ENCODE results near the gene OR4D11. TPM values are rescaled to one million over a fixed set of nuclear protein-coding genes. Genes with fewer than 3 reads are reported as not detected.
"Not testable (repeated sequence)": the region's sequence is repeated elsewhere in the genome, so short reads cannot be mapped to it uniquely, and the experiment has no call there.

OR4D11 gene
- total RNA-seq, 5 donors from 2014 or later (not counting 1 experiment from before 2014, with no cell fraction given) = not detected

GRCh38 chr11:59523541-59523940 is 20.2 kb downstream of the OR4D11 start:
- Histone ChIP-seq H3K36me3 (ENCODE audit: control insufficient read depth in 2 of 2, extremely low read depth in 1 of 2, insufficient read depth in 1 of 2, low read length in 1 of 2) (no peaks in the 10 kb centered on the region), H3K9me3 (no peaks in the 10 kb centered on the region), H3K27me3 (replicated peaks in 1 of 2; ENCODE audit: control insufficient read depth in 2 of 2, extremely low read depth in 1 of 2, insufficient read depth in 2 of 2, low read length in 1 of 2) (peaks cover 0 to 5% of the 10 kb centered on the region in 2 experiments), H3K4me3 (ENCODE audit: control insufficient read depth in 1 of 2, extremely low read depth in 1 of 2, low read length in 1 of 2) (no peak overlapping the region), H3K27ac (ENCODE audit: low read length) (no peak overlapping the region), H3K4me1 (ENCODE audit: control insufficient read depth in 1 of 2, extremely low read depth in 1 of 2, insufficient read depth in 2 of 2, low read length in 2 of 2) (no peaks in the 10 kb centered on the region)
- DNase-seq = no peak
- ATAC-seq (replicated peaks in 1 of 4) = no peak
- H3K4me1 Mint-ChIP-seq = no peaks in the 10 kb centered on the region
- H3K9me3 Mint-ChIP-seq = no peaks in the 10 kb centered on the region
- ChIA-PET POLR2A (no interaction called here), CTCF (no interaction called here)
- H3K4me3 Mint-ChIP-seq = no peak overlapping the region
- WGBS (ENCODE audit: insufficient coverage) = 50% methylated on average over 1 of the region's 1 CpG
- peaks cover 7 to 12% of the 10 kb centered on the region in 2 donors for H3K27me3 Mint-ChIP-seq
- no peaks in the 10 kb centered on the region for H3K36me3 Mint-ChIP-seq
- no peak overlapping the region for H3K27ac Mint-ChIP-seq

- peaks cover 7 to 13% of the 10 kb centered on the region in 2 donors for H3K27me3 Mint-ChIP-seq
- DNase-seq = no peak
- Histone ChIP-seq H3K4me3 (ENCODE audit: control insufficient read depth in 1 of 2, extremely low read depth in 1 of 2, low read length in 1 of 2) (no peak overlapping the region), H3K27me3 (replicated peaks in 1 of 2; ENCODE audit: control insufficient read depth in 2 of 2, extremely low read depth in 1 of 2, insufficient read depth in 2 of 2, low read length in 1 of 2) (peaks cover 0 to 10% of the 10 kb centered on the region in 2 experiments), H3K27ac (ENCODE audit: low read length) (no peak overlapping the region), H3K9me3 (no peaks in the 10 kb centered on the region), H3K36me3 (ENCODE audit: control insufficient read depth in 2 of 2, extremely low read depth in 1 of 2, insufficient read depth in 1 of 2, low read length in 1 of 2) (no peaks in the 10 kb centered on the region), H3K4me1 (ENCODE audit: control insufficient read depth in 1 of 2, extremely low read depth in 1 of 2, insufficient read depth in 2 of 2, low read length in 2 of 2) (no peaks in the 10 kb centered on the region)
- no peak overlapping the region for H3K4me3 Mint-ChIP-seq
- 68% methylated on average over 3 of the region's 7 CpGs for WGBS (ENCODE audit: insufficient coverage)
- H3K27ac Mint-ChIP-seq = no peak overlapping the region
- CTCF ChIA-PET = no interaction called here
- no peak for ATAC-seq (replicated peaks in 1 of 4)
- H3K4me1 Mint-ChIP-seq = no peaks in the 10 kb centered on the region
- no peaks in the 10 kb centered on the region for H3K9me3 Mint-ChIP-seq
- POLR2A ChIA-PET = interaction anchor here in 1 of 2 donors (0.6 kb wide), 1 partner anchor 26 kb away, joined by 5 read pairs; no protein-coding TSS in a partner anchor
- no peaks in the 10 kb centered on the region for H3K36me3 Mint-ChIP-seq
Measured at GRCh38 chr11:59528711-59529110, 25.3 kb downstream of the OR4D11 start.

- Mint-ChIP-seq H3K4me1 (peaks cover 7 to 9% (median 7%) of the 10 kb centered on the region in 3 donors), H3K27ac (no peak overlapping the region), H3K9me3 (no peaks in the 10 kb centered on the region), H3K4me3 (no peak overlapping the region), H3K27me3 (peaks cover 0 to 6% of the 10 kb centered on the region in 2 donors), H3K36me3 (no peaks in the 10 kb centered on the region)
- ChIA-PET POLR2A (no interaction called here), CTCF (no interaction called here)
- no peak for DNase-seq
- H3K9me3 ChIP-seq = no peaks in the 10 kb centered on the region
- no peak for ATAC-seq (replicated peaks in 1 of 4)
- peaks cover 0 to 7% of the 10 kb centered on the region in 2 experiments for H3K4me1 ChIP-seq (ENCODE audit: control insufficient read depth in 1 of 2, extremely low read depth in 1 of 2, insufficient read depth in 2 of 2, low read length in 2 of 2)
- H3K27ac ChIP-seq (ENCODE audit: low read length) = no peak overlapping the region
- H3K36me3 ChIP-seq (ENCODE audit: control insufficient read depth in 2 of 2, extremely low read depth in 1 of 2, insufficient read depth in 1 of 2, low read length in 1 of 2) = no peaks in the 10 kb centered on the region
- WGBS (ENCODE audit: insufficient coverage) = no CpG with 5 or more reads among the region's 2 CpGs
- H3K4me3 ChIP-seq (ENCODE audit: control insufficient read depth in 1 of 2, extremely low read depth in 1 of 2, low read length in 1 of 2) = no peak overlapping the region
- peaks cover 0 to 5% of the 10 kb centered on the region in 2 experiments for H3K27me3 ChIP-seq (replicated peaks in 1 of 2; ENCODE audit: control insufficient read depth in 2 of 2, extremely low read depth in 1 of 2, insufficient read depth in 2 of 2, low read length in 1 of 2)
Measured at GRCh38 chr11:59532620-59533019, 29.2 kb downstream of the OR4D11 start.

- Mint-ChIP-seq H3K4me3 (no peak overlapping the region), H3K9me3 (no peaks in the 10 kb centered on the region), H3K27me3 (peaks cover 0 to 6% of the 10 kb centered on the region in 2 donors), H3K27ac (no peak overlapping the region), H3K36me3 (no peaks in the 10 kb centered on the region), H3K4me1 (peaks cover 10 to 15% (median 10%) of the 10 kb centered on the region in 3 donors)
- ChIA-PET CTCF (no interaction called here), POLR2A (interaction anchor here in 1 of 2 donors (0.6 kb wide), 1 partner anchor 76 kb away, joined by 6 read pairs; no protein-coding TSS in a partner anchor)
- Histone ChIP-seq H3K4me1 (ENCODE audit: control insufficient read depth in 1 of 2, extremely low read depth in 1 of 2, insufficient read depth in 2 of 2, low read length in 2 of 2) (peaks cover 0 to 8% of the 10 kb centered on the region in 2 experiments), H3K36me3 (ENCODE audit: control insufficient read depth in 2 of 2, extremely low read depth in 1 of 2, insufficient read depth in 1 of 2, low read length in 1 of 2) (no peaks in the 10 kb centered on the region), H3K4me3 (ENCODE audit: control insufficient read depth in 1 of 2, extremely low read depth in 1 of 2, low read length in 1 of 2) (no peak overlapping the region), H3K27ac (ENCODE audit: low read length) (no peak overlapping the region), H3K27me3 (replicated peaks in 1 of 2; ENCODE audit: control insufficient read depth in 2 of 2, extremely low read depth in 1 of 2, insufficient read depth in 2 of 2, low read length in 1 of 2) (peaks cover 0 to 5% of the 10 kb centered on the region in 2 experiments), H3K9me3 (no peaks in the 10 kb centered on the region)
- no peak for DNase-seq
- no peak for ATAC-seq (replicated peaks in 1 of 4)
- WGBS (ENCODE audit: insufficient coverage) = no CpG with 5 or more reads among the region's 1 CpG
Measured at GRCh38 chr11:59534676-59535075, 31.3 kb downstream of the OR4D11 start.

GRCh38 chr11:59542142-59542810 is 38.9 kb downstream of the OR4D11 start:
- Mint-ChIP-seq H3K4me1 (peaks cover 5 to 9% (median 8%) of the 10 kb centered on the region in 3 donors), H3K27me3 (no peaks in the 10 kb centered on the region), H3K9me3 (no peaks in the 10 kb centered on the region), H3K36me3 (no peaks in the 10 kb centered on the region), H3K4me3 (no peak overlapping the region), H3K27ac (no peak overlapping the region)
- 63% methylated on average over 1 of the region's 3 CpGs for WGBS (ENCODE audit: insufficient coverage)
- ChIA-PET POLR2A (no interaction called here), CTCF (no interaction called here)
- Histone ChIP-seq H3K4me3 (ENCODE audit: control insufficient read depth in 1 of 2, extremely low read depth in 1 of 2, low read length in 1 of 2) (no peak overlapping the region), H3K27me3 (replicated peaks in 1 of 2; ENCODE audit: control insufficient read depth in 2 of 2, extremely low read depth in 1 of 2, insufficient read depth in 2 of 2, low read length in 1 of 2) (peaks cover 0 to 3% of the 10 kb centered on the region in 2 experiments), H3K36me3 (ENCODE audit: control insufficient read depth in 2 of 2, extremely low read depth in 1 of 2, insufficient read depth in 1 of 2, low read length in 1 of 2) (no peaks in the 10 kb centered on the region), H3K27ac (ENCODE audit: low read length) (no peak overlapping the region), H3K4me1 (ENCODE audit: control insufficient read depth in 1 of 2, extremely low read depth in 1 of 2, insufficient read depth in 2 of 2, low read length in 2 of 2) (peaks cover 0 to 2% of the 10 kb centered on the region in 2 experiments), H3K9me3 (no peaks in the 10 kb centered on the region)
- ATAC-seq (replicated peaks in 1 of 4) (no peak), DNase-seq (no peak)

GRCh38 chr11:59543713-59544112 is 40.3 kb downstream of the OR4D11 start:
- POLR2A ChIA-PET, CTCF ChIA-PET, H3K36me3 Mint-ChIP-seq: not testable (repeated sequence)

More at GRCh38 chr11:59543713-59544112, 40.3 kb downstream of the OR4D11 start:
- not testable (repeated sequence) for H3K4me3 ChIP-seq (ENCODE audit: control insufficient read depth in 1 of 2, extremely low read depth in 1 of 2, low read length in 1 of 2); H3K27me3 Mint-ChIP-seq; DNase-seq; H3K27me3 ChIP-seq (replicated peaks in 1 of 2; ENCODE audit: control insufficient read depth in 2 of 2, extremely low read depth in 1 of 2, insufficient read depth in 2 of 2, low read length in 1 of 2); H3K9me3 ChIP-seq; H3K27ac Mint-ChIP-seq; ATAC-seq (replicated peaks in 1 of 4); H3K9me3 Mint-ChIP-seq; H3K4me1 ChIP-seq (ENCODE audit: control insufficient read depth in 1 of 2, extremely low read depth in 1 of 2, insufficient read depth in 2 of 2, low read length in 2 of 2); H3K27ac ChIP-seq (ENCODE audit: low read length); H3K4me1 Mint-ChIP-seq; H3K36me3 ChIP-seq (ENCODE audit: control insufficient read depth in 2 of 2, extremely low read depth in 1 of 2, insufficient read depth in 1 of 2, low read length in 1 of 2); H3K4me3 Mint-ChIP-seq
- whole genome bisulfite sequencing (ENCODE audit: insufficient coverage) = no CpG with 5 or more reads among the region's 3 CpGs

Data from T-cell (primary cell).